GM15510 (cell line): Measurements from ENCODE around the gene DCHS1.

Source experiments
- POLR2A ChIP-seq: IDR thresholded peaks from 3 replicates; pipeline ENCODE4 v1.6.1; 2011; ENCODE audit warnings: borderline replicate concordance; ENCODE audit not compliant: insufficient read length; ENCODE audit errors: extremely low read depth

The DCHS1 gene

GRCh38 chr11:6654281-6655019 lies 1.2 kb downstream of the DCHS1 start:
- TF ChIP-seq POLR2A, result no peak

DNA sequence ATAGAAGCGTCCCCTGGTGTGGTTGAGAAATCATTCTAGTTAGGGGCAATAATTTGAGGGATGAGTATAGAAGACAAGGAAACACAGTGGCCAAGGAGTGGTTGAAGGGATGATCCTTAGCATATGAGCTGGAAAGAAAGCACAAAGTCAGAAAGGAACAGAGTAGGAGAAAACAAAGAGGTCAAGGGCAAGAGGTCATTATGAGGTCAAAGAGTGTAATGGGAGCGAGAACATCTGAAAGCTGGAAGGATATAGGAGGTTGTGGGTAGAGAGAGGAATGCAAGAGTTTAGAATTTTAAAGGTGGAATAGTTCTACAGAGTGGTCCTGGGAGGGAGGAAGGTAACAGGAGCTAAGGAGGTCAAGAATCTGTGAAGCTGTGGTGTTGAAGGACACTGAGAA lies 2.0 kb downstream of the DCHS1 start:
- TF ChIP-seq POLR2A, result no peak

GRCh38 chr11:6653097-6653496 lies 2.5 kb downstream of the DCHS1 start:
- TF ChIP-seq POLR2A, result no peak

GRCh38 chr11:6652182-6652581 lies 3.4 kb downstream of the DCHS1 start:
- no peak for TF ChIP-seq POLR2A

DNA sequence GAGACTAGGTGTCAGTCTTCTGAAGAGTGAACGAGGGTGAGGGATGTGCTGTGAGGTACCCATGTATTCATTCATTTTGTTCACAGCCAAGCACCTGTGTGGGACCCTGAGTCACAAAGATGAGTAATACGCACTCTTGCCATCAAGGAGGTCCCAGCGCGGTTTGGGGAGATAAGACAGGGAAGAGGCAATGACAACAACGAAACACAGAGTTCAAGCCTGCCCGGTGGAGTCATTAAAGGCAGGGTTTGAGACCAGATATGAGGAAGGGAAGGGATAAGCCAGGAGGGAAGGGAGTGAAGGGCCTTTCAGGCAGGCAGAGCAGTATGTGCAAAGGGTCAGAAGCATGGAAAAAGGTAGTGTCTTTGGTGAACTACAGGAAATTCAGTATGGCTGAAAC lies 4.6 kb downstream of the DCHS1 start:
- no peak for TF ChIP-seq POLR2A

DNA sequence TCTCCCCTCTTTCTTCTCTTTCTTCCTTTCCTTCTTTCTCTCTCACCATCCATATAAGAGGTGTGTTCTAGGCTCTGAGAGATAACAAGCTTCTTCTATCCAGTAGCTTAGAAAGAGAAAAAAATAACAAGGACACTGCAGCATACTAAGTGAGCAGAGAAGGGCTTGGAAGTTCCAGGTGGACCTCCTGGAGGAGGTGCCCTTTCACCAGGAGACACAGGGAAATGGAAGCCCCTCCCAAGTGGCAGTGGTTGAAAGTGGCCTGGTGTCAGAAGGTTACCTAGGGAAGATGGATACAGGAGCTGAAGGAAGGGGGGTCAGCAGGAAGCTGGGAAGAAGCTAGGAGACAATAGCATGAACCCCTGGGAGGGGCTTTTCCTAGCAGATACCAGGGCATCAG lies 5.5 kb downstream of the DCHS1 start:
- TF ChIP-seq POLR2A, result no peak

GRCh38 chr11:6648501-6648900 lies 7.1 kb downstream of the DCHS1 start:
- no peak for TF ChIP-seq POLR2A

DNA sequence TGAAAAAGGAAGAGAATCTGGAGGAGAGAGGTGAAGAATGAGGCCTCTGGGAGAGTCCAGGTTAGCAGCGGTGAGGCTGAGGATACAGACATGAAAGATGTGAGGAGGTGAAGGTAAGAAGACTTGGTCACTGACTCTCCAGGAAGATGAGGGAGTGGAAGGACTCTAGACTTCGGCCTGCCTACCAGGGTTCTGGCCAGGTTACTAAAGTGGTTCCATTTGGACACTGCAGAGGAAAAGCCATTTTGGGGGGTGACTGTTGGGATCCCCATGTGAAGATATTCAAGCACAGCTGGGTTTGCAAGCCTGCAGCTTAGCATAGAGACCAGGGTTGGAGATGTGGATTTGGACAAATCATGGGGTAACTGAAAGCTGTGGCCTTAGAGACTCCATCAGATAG lies 7.8 kb downstream of the DCHS1 start:
- TF ChIP-seq POLR2A, result no peak

DNA sequence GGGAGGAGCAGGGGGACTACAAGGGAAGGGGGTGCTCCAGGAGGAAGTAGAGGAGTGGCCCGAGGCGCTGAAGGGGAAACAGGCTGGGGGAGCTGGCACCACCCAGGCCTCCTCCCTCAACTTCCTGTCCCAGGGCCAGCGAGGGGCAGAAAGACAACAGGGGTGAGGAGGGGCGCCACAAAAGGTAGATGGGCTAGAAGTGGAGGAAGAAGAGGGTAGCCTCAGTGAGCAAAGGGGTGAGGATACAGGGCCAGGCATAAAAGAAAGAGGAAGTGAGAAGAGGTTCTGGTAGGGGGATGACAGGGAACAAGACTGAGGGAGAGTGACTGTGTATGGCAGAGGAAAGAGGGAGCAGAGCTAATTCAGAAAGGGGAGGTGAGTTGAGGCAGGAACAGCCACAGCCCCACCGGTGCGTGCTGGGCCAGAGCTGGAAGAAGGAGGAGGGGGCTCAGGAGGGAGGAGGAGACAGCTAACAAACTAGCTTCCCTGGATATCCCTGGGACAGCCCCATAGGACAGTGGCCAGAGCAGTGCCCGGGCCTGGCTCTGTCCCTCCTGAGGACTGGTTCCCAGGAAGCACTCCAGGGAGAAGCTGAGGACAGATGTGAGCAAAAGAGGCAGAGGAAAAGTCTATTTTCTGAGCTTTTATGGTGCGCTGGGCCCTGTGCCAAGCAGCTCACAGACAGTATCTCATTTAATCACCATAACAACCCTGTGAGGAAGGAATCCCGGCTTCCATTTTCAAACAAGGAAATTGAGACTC lies 8.5 kb downstream of the DCHS1 start:
- no peak for TF ChIP-seq POLR2A

DNA sequence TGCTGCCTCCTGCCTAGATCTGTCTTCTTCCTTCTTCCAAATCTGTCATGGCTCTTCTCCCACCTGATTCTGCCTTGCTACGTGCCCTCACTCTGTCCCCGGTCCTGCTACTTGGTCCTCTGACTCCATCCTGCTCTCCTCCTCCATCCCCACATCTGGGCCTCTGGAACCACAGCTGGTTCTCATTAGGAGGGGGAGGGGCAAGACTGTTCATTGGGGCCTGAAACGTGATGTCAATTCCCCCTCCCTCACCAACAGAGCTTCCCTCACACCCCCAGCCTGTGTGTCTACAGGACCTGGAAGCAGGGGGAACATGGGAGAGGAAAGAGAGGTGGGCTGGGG lies 9.1 kb downstream of the DCHS1 start:
- no peak for TF ChIP-seq POLR2A

DNA sequence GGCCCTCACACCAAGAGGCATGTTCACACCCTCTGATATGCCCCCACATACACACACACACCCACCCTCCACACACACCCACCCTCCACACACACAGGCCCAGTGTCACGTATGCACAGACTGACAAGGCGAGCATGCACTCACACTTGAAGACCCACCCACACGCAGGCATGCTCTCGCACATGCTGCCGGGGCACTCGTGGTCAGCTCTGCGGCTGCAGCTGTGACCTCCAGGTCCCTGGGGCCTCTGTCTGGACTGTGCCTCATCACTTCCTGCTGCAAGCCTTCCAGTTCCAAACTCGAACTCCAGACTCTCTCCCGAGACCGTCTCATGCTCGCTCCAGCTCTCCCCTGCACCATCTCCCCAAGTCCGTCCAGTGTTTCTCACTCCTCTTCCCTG lies 9.5 kb downstream of the DCHS1 start:
- no peak for TF ChIP-seq POLR2A

GRCh38 chr11:6642957-6643356 lies 12.7 kb downstream of the DCHS1 start:
- no peak for TF ChIP-seq POLR2A

GRCh38 chr11:6640985-6641701 lies 14.5 kb downstream of the DCHS1 start:
- no peak for TF ChIP-seq POLR2A

DNA sequence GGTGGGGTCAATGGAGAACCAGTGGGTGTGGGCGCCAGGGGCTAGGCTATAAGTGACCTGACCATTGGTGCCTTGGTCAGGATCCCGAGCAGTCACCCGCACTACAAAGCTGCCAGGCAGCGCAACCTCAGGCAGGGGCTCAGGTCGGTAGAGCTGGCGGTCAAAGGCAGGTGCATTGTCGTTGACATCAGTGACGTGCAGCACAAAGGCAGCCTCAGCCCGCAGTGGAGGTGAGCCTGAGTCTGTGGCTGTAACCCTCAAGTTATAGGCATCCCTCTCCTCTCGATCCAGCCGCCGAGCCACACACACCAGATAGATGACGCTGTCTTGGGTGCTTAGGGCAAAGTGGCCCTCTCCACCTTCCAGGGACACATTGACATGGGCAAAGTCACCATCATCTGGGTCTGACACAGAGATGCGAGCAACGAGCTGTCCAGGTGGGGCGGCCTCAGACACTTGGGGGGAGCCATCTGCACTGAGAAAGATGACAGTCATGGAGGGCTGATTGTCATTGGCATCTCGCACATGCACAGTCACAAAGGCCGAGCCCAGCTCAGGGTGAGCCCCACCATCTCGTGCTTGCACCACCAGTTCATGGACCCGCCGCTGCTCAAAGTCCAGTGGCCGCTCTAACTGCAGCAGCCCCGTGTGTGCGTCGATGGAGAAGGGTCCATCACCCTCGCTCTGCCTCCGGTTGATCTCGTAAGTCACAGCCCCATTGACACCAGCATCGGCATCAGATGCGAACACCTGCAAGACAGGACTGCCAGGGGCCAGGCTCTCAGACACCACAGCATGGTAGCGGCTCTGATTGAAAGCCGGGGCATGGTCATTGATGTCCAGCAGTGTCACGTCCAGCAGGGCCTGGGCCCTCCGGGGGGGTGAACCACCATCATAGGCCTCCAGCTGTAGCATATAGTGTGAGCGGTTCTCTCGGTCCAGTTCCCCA lies 15.3 kb downstream of the DCHS1 start:
- TF ChIP-seq POLR2A, result no peak
